ENCODE measurements around the gene CEP85. TPM values are rescaled to one million over a fixed set of nuclear protein-coding genes. Genes with fewer than 3 reads are reported as not detected.

CEP85 gene
- total RNA-seq, 4 donors from 2014 or later: 1.8 to 14.0 (median 5.3) TPM

GRCh38 chr1:26239936-26240335, 5.9 kb downstream of the CEP85 start:
- Histone ChIP-seq H3K36me3 (no peaks in the 10 kb centered on the region), H3K4me1 (no peaks in the 10 kb centered on the region), H3K4me3 (no peak overlapping the region), H3K27me3 (no peaks in the 10 kb centered on the region), H3K9me3 (no peaks in the 10 kb centered on the region), H3K27ac (no peak overlapping the region)
- TF ChIP-seq POLR2A (IDR thresholded peaks at IDR 0.05) (no peak), CTCF (IDR thresholded peaks at IDR 0.05) (no peak)
- intact Hi-C loops (cut with DNase I; ENCODE audit: low total_unique reads): no loop called here
- DNase-seq: no peak

- H3K4me3 ChIP-seq: no peak overlapping the region
- DNase-seq: no peak
- TF ChIP-seq CTCF (IDR thresholded peaks at IDR 0.05) (no peak), POLR2A (IDR thresholded peaks at IDR 0.05) (no peak)
- no peaks in the 10 kb centered on the region for H3K27me3 ChIP-seq
- H3K36me3 ChIP-seq: no peaks in the 10 kb centered on the region
- no peak overlapping the region for H3K27ac ChIP-seq
- H3K4me1 ChIP-seq: no peaks in the 10 kb centered on the region
- intact Hi-C loops (cut with DNase I; ENCODE audit: low total_unique reads): no loop called here
- H3K9me3 ChIP-seq: no peaks in the 10 kb centered on the region
Observed at GRCh38 chr1:26252718-26253117, 18.7 kb downstream of the CEP85 start.

GRCh38 chr1:26254404-26254803, 20.4 kb downstream of the CEP85 start:
- no peak for DNase-seq
- H3K27ac ChIP-seq: no peak overlapping the region

DNA sequence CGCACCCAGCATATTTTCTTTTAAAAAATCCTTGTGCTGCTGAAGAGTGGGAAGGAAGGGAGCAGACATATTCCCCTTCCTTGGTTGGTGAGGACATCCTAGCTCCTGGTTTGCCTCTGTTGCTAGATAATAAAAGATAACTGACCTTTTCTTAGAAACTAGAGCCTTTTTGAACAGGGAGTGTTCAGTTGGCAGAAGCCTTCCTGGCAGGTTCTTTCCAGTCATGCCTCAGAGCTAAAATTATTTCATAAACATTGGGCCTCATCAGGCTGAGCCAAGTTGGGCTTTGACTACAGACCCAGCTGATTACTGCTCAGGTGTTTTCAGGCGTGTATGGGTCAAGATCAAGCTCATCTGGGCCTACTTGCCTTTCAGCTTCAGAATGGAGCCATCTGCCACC, 23.2 kb downstream of the CEP85 start:
- H3K27me3 ChIP-seq: no peaks in the 10 kb centered on the region
- H3K27ac ChIP-seq: no peak overlapping the region
- intact Hi-C loops (cut with DNase I; ENCODE audit: low total_unique reads): no loop called here
- no peak overlapping the region for H3K4me3 ChIP-seq
- H3K36me3 ChIP-seq: no peaks in the 10 kb centered on the region
- H3K9me3 ChIP-seq: no peaks in the 10 kb centered on the region
- no peaks in the 10 kb centered on the region for H3K4me1 ChIP-seq
- TF ChIP-seq CTCF (IDR thresholded peaks at IDR 0.05) (no peak), POLR2A (IDR thresholded peaks at IDR 0.05) (no peak)
- DNase-seq: no peak

More at GRCh38 chr1:26254404-26254803, 20.4 kb downstream of the CEP85 start:
- intact Hi-C loops (cut with DNase I; ENCODE audit: low total_unique reads): no loop called here
- H3K9me3 ChIP-seq: no peaks in the 10 kb centered on the region
- no peak for TF ChIP-seq CTCF (IDR thresholded peaks at IDR 0.05)
- no peak for TF ChIP-seq POLR2A (IDR thresholded peaks at IDR 0.05)
- H3K4me3 ChIP-seq: no peak overlapping the region
- H3K4me1 ChIP-seq: no peaks in the 10 kb centered on the region
- H3K27me3 ChIP-seq: no peaks in the 10 kb centered on the region
- H3K36me3 ChIP-seq: no peaks in the 10 kb centered on the region

- Histone ChIP-seq H3K36me3 (no peaks in the 10 kb centered on the region), H3K4me1 (no peaks in the 10 kb centered on the region), H3K9me3 (no peaks in the 10 kb centered on the region)
Observed at GRCh38 chr1:26259005-26259404, 25.0 kb downstream of the CEP85 start.

More at GRCh38 chr1:26259005-26259404, 25.0 kb downstream of the CEP85 start:
- TF ChIP-seq POLR2A (IDR thresholded peaks at IDR 0.05): no peak
- TF ChIP-seq CTCF (IDR thresholded peaks at IDR 0.05): no peak
- DNase-seq: no peak
- intact Hi-C loops (cut with DNase I; ENCODE audit: low total_unique reads): no loop called here
- Histone ChIP-seq H3K27ac (no peak overlapping the region), H3K4me3 (no peak overlapping the region), H3K27me3 (no peaks in the 10 kb centered on the region)
